HG02623 (cell line): ENCODE data around the gene VTN.
"Not testable (repeated sequence)": the region's sequence is repeated elsewhere in the genome, so short reads cannot be mapped to it uniquely, and the experiment has no call there.

Experiments
- ATAC-seq: cut with Tn5 transposase; IDR thresholded peaks from one replicate; pipeline ENCODE4 v1.9.1; 2021; ENCODE audit warnings: moderate library complexity; ENCODE audit not compliant: unreplicated experiment

Gene VTN

DNA sequence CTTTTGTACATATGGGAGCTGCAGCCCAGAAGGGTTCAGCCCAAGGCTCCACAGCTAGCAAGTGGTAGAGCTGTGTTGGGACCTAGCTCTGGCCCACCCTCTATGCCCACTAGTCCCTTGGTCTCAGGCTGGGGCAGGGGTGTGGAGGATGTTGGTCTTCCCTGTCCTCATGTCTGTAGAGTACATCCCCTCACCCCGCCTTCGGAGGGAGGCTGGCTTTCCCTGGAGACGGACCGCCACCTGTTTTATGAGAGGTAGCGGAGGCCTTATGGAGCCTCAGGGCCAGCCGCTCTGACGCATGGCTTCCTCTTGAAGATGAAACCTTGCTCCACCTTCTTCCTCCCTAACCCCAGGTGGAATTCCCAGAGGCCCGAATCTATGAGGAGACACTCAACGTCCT lies 26.1 kb downstream of the VTN start:
- no peak for ATAC-seq

DNA sequence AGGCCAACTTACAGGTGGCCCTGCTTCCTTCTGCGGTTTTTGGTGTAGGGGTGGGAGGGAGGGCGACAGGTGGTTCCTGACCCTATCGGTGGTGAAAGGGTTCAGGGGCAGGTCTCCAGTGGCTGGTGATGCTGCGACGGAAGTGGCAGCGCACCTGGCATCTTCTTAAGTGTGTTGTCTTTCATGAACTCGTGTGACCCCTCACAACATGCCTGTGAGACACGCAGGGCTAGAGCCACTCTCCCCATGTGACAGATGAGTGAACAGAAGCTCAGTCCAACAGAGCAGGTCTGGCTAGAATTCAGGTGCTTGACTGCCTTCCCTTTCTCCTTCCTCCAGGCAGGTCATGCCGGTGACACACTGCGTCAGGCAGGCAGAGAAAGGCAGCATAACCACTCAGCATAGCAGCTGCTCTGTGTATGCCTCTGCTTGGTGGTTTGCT lies 26.6 kb downstream of the VTN start:
- no peak for ATAC-seq

DNA sequence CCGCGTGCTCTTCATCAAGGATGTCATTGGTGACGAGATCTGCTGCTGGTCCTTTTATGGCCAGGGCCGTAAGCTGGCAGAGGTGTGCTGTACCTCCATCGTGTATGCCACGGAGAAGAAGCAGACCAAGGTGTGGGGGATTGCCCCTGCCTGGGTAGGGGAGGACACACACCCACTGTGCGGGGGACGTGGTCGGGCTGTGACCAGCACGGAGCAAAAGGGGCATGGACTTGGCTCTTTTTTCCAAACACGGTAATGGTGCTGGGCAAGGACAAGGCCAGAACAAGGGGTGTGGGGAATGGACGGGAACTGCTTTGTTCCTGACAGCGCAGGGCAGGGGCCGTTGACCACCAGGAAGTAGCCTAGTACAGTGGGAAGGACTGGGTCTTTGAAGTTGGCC lies 27.8 kb downstream of the VTN start:
- ATAC-seq: no peak

DNA sequence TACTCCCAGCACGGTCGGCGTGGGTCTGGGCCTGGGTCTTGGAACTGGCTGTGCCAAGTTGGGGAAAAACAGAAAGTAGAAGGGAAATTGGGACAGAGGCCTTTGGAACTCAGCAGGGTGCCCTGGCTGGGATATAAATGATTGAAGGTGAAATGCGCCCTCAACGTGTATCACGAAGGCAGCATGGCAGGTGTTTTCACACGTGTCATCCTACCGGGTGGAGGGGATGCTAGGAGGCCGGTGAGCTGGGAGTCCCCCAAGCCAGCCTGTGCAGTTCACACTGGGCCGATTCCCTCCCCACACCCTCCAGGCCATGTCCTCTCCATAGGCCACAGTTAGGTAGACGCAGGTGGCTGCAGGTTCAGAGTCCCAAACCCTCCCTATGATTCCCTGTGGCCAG lies 28.6 kb downstream of the VTN start:
- no peak for ATAC-seq

DNA sequence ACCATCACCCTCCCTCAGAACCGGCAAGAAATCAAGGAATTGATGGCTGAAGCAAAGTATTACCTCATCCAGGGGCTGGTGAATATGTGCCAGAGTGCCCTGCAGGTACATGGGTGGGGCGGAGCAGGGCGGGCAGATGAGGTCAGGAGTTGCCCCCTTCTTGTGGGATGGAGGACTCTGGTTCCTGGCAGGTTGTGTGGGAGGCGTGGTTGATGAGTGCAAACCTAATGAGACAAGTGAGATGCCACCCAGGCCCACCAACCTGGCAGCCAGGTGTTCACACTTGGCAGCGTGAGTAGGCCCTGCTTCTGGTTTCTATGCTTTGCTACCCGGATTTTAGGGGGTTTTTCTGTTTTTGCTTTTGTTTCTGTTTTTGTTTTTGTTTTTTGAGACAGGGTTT lies 29.7 kb downstream of the VTN start:
- ATAC-seq: no peak

DNA sequence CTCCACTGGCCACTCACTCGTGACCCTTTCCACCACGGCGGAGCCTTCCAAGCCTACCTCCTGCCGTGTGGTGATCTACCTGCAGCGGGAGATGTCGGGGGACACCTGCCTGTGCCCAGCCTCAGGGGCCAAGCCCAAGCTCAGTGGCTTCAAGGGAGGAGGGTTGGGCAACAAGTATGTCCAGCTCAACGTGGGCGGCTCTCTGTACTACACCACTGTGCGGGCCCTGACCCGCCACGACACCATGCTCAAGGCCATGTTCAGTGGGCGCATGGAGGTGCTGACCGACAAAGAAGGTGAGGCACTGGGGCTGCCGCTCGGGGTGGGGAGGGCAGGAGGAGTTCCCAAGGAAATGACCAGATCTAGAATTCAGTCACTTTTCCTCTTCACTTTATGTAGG lies 30.7 kb downstream of the VTN start:
- ATAC-seq: no peak

DNA sequence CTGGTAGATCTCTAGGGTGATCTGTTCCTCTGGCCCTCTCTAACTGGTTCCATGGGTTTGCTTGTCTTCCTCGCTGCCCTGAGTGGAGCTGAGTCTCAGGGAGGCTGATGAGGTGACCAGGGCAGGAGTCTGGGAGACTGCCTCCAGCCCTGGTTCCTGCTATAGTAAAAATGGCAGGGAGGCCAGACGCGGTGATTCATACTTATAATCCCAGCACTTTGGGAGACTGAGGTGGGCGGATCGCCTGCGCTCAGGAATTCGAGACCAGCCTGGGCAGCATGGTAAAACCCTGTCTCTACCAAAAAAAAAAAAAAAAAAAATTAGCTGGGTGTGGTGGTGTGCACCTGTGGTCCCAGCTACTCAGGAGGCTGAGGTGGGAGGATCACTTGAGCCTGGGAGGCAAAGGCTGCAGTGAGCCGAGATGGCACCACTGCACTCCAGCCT lies 31.3 kb downstream of the VTN start:
- ATAC-seq: not testable (repeated sequence)

DNA sequence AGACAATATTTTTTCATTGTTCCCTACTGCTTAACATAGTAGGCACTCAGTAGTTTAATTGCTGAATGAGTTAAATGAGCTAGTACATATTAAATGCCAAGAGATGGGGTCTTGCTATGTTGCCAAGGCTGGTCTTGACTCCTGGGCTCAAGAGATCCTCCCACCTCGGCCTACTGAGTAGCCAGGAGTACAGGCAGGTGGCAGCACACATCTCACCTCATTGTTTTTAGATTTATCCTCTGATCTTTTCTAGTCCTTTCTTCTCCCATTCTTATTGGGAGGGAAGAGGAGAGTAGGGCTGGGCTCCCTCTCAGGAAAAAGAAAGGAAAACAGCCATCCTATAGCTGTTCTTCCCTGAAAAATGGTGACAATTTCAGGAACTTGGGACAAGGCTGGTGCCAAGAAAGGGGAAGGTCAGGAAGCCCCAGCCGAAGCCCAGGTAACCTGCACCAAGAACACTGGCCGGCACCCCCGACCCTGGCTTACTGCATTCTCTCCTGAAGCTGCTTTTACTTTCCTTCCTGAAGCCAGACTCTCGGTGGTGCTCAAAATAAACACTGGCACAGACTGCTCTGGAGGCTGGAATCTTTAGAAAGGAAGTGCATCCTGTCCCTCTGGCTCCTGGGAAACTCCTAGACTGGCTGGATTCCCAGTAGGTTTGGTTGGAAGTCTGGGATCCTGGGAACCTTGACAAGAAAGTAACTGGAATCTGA lies 31.9 kb downstream of the VTN start:
- no peak for ATAC-seq

DNA sequence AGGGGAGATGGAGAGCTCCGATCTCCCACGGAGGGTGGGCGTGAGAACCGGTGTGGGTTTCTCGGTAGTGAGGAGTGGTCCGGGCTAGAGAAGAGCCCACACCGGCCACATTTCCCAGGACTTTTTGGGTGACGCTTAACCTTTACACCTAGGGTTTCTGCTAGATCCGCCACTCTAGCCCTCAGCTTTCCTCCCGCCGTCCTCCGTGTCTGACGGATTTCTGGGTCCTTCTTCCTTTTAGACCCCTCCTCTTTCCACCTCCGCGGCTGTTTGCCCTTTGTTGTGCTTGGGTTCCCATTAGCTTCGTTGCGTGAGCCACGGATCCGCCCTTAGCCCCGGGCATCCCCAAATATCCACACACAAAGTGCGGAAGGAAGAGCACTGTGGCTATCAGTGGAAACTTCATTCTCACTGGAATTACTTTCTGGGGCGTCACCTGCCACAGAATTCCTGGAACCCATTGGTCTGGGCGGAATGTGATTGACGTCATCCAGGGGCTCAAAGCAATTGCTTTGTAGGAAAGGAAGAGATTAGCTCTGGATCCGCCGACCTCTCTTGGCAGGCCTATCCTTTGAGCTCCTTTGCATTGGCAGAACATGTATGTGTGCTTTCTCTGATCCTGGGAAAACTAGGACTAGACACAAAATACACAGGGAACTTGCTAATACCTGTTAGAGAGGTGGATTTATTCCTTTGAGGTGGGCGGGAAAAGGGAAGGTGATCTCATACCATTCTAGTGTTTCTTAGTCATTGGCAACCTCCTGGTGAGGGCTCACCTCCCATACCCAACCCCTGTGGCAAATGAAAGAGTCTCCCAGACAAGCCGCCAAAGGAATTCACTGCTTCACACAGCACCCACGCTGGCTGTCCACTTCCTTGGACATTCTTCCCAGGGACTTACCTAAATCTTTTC lies 33.9 kb downstream of the VTN start:
- ATAC-seq: no peak

DNA sequence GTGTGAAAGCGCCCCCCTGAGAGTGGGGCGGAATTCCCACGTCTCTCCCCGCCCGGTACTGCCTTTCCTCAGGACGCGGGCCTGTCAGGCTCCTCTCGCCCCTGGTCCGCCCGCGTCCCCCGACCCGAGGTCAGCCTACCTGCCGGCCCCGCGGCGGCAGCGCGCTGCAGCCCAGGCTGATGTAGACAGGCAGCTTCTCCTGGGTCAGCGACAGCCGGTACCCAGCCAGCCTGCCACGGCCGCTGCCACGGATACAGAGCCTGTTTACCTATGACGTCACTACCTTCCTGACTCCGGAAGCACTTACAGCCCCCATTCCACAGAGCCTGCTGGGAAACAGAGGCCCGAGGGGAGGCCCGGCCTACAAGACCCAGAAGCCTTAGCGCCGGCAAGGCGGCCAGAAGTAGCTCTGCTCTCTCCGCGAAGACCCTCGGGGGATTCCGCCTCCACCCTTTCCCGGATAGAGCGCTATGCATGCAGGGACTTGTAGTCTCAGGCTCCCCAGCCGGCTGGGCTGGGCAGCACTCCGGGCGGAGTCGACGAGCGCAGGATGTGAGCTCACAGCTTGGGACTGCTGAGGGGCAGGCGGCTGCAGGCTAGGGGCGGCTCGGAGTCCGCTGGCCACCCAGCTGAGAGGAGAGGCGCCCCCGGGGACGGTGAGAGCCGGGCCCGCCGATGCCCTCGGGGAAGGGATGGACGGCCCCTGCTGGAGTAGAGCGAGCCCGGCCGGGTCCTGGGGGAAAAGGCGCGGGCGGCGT lies 34.7 kb downstream of the VTN start, which contains the start of the genes IFT20 and TNFAIP1:
Gene IFT20, minus strand, starts transcription at position 272 of the 758 bp plus-strand sequence. CDS start 3,487 bp downstream, outside the sequence.
Gene TNFAIP1, plus strand, starts transcription at position 561 of the 758 bp plus-strand sequence. CDS start 3,761 bp downstream, outside the sequence.
- ATAC-seq: peak; percentile 93

DNA sequence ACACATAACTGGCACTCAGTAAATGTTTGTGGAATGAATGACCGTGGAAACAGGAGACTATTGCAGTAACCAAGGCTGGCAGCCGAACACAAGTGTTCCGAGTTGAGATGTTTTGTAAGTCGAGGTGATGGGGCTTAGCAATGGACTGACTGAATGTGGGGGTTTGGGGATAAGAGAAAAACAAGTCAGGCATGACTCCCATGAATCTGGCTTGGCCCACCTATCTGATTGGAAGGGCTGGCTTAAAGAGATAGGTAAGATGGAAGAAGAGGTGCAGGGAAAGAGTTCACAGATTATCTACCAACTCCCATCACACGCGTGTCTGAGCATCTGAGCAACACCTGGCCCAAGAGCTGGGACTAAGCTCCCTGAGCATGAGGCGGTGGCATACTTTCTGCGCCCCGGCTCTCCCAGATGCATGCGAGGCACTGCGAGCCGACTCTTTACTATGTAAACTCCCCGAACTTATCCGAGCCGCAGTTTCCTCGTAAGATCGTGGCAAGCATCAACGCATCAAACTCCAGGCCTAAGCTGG lies 35.4 kb downstream of the VTN start:
- no peak for ATAC-seq

DNA sequence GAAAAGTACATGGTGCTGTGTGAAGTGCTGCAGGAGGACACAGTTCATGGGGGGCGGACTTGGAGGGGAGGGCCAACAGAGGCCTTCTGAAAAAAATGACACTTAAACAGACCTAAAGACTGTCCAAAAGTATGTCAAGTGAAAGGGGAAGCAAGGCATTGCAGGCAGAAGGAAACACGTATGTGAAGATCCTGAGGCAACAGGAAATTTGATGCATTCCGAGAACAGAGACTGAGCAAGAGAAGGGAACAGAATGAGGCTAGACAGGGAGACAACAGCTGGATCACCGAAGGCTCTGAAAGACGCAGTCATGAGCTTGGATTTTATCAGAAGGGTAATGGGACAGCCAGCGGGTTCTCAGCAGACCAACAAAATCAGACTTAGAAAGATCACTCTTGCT lies 35.9 kb downstream of the VTN start:
- no peak for ATAC-seq

DNA sequence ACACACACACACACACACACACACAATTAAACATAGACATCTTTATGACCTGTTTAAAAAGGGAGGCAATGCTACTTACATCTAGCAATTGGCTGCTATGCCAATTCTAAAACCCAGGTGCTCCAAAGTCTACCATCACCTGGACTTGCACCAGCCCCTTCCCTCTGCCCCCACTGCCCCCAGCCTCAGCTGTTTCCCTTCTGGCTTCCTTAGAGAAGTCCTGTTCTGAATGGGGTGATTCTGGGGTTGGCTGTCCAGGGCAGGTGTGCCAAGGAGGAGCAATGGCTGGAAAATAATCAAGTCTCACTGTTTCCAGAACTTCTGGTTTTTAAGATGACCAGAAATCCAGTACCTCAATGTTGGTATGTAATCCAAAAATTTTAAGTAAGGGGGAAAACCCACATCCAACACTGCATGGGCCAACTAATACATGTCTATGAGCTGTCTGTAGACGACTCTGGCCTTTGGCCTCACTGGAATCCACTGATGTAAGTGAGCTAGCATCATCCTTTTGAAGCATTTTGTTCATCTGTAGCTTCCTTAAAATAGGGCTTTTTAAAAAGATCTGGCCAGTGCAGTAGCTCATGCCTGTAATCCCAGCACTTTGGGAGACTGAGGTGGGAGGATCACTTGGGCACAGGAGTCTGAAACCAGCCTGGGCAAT lies 36.9 kb downstream of the VTN start:
- ATAC-seq: no peak

DNA sequence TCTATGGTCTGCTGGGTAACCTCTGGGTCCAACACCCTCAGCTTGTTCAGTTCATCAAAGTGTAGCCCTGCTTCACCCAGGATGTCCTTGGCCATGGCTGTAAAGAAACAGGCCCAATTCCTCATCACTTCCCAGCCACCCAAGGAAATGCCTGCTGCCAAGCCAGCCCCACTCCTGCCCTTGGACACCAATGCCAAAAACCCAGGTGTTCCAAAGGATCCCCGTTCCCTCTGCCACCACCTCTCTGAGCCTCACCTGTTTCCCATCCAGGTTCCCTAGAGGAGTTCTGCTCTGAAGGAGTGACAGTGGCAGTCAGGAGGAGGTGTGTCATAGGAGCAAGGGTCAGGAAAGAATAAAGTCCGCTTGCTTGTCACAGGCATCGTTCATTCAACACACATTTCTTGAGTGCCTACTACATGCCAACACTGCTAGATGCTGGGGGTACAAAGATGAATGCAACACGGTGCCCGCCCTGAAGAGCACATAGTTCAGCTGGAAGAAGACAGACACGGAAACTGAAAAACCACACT lies 38.2 kb downstream of the VTN start:
- no peak for ATAC-seq

DNA sequence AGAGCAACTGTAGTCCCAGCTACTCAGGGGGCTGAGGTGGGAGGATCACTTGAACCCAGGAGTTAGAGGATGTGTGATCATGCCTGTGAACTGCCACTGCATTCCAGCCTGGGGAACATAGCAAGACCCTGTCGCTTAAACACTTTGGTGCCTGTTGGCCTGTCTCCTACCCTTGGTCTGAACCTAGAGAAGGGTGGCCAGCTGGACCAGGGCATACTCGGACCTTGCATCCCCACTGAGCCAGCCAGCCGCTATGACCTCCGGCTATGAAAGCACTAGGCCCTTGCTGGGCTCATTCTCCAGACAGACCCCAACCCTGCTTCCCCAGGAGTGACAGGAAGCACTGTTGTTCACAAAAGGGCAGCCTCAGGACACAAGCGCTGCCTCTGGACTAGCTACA lies 39.4 kb downstream of the VTN start:
- no peak for ATAC-seq

DNA sequence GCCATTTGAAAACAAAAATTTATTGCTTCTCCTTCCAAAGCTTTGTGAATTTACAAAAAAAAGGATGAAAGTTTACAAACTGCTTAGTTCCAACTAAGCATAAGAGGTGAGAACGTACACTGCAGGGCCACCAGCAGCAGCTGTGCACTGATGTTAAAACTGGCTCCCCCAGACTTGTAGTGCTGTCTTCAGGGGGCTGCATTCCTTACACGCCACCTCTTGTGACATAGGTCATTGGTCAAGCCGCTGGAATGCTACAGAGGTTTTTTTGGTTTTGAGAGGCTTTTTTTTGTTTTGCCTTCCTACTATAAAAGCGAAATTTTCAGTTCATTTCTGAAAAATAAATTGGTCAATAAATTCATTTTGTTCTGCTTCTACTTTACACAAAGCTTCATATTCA lies 41.8 kb downstream of the VTN start:
- no peak for ATAC-seq

DNA sequence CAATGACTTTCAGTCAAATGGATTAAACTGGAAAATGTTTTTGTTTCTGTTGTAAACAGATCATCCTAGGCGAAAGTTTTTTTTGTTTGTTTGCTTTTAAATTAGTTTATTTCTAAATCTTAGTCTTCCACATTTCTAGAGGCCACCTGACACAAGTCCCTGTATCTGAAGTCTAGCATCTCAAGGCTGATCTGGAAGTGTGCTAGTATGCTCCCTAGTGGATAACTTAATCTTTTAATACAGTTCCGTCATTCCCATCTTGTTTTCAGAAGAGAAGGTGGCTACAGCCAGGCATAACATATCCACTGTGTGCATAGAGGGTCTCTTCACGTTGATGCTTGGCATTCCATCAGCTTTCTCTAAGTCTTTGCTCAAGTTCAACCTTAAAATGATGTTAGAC lies 42.4 kb downstream of the VTN start:
- no peak for ATAC-seq

DNA sequence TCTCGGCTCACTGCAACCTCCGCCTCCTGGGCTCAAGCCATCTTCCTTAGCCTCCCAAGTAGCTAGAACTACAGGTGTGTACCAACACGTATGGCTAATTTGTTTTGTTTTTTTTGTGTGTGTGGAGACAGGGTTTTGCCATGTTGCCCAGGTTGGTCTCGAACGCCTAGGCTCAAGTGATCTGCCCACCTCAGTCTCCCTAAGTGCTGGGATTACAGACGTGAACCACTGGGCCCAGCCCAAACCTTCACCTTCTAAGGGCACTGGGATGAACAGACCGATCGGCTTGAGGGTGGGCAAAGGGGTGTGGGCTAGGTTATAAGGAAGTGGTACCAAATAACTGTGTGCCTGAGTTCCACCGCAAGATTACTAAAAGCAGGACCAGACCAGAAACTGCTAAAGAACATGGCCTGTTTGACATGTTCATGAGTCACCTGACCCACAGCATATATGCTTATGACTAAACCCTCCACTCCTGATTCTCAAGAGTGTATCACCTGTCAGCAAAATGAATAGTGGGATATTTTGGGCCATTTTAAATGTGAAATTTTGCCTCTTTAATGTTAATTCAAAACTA lies 43.0 kb downstream of the VTN start:
- ATAC-seq: no peak

DNA sequence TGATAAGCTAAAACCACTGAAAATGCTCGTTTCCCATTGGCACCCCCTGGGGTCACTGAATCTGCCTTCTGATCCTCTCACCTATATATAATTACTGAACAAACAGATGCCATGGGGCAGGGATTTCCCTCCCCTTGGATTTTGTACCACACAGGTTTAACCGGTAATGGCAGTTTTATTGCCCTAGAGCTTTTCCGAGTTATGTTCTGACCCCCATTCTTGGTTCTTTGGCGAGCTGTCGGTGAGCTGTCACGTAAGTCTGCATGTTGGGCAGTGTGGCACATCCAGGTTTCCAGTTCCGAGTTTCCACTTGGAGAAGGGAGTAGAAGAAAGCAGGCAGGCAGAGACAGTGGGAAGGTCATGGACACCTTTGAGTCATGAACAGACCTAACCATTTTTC lies 44.0 kb downstream of the VTN start:
- ATAC-seq: no peak

DNA sequence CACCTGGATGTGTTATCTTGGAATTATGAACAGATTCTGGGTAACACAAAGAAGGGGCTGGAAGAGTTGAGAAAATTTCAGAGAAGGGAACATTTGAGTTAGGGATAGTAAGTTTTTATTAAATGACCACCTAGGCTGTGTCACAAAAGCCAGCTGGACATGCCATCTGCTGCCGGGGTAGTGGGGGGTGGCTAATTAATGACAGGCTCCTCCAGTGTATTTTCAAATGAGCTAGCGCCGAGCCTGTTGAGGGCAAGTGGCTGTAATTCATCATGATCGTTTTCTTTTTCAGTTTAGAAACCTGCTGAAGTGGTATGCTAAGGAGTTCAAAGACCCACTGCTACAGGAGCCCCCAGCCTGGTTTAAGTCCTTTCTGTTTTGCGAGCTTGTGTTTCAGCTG lies 44.9 kb downstream of the VTN start:
- no peak for ATAC-seq
